HL-60 (cell line): Measurements from ENCODE around the gene CTBP2.

Experiments used
- CTCF ChIP-seq: IDR thresholded peaks from one replicate; pipeline ENCODE4 v1.5.1; 2011; ENCODE audit warnings: low read length, control low read depth, inconsistent platforms; ENCODE audit not compliant: insufficient read depth
- GABPA ChIP-seq: IDR thresholded peaks from 2 replicates; pipeline ENCODE4 v1.6.1; 2012; ENCODE audit warnings: low read depth
- POLR2AphosphoS5 ChIP-seq: IDR thresholded peaks from 2 replicates; pipeline ENCODE4 v1.6.1; 2012; ENCODE audit warnings: low read depth
- REST ChIP-seq: IDR thresholded peaks from 2 replicates; pipeline ENCODE4 v1.6.1; 2012; ENCODE audit warnings: low read depth; ENCODE audit not compliant: insufficient replicate concordance
- SPI1 ChIP-seq: IDR thresholded peaks from 2 replicates; pipeline ENCODE4 v1.6.1; 2012; ENCODE audit warnings: low read depth, mild to moderate bottlenecking, borderline replicate concordance

GRCh38 chr10:125166658-125167057 lies 6.3 kb upstream of the CTBP2 start:
- TF ChIP-seq CTCF (no peak), SPI1 (no peak), REST (no peak), GABPA (no peak), POLR2AphosphoS5 (no peak)
